Vagina (tissue), 2 donors: ENCODE data around the gene TMEM86A.

Experiments used
- POLR2A ChIP-seq, 2 donors: fragments of 450-650 bp; IDR thresholded peaks; one replicate each; pipeline ENCODE4 v1.6.1; 2017; ENCODE audit warnings: antibody characterized with exemption in 2 of 2, mild to moderate bottlenecking in 2 of 2, moderate library complexity in 2 of 2
- TF ChIP-seq, protein P1 (sequence below), 3 experiments: fragments of 450-650 bp in 2 of 3; fragments of 200-600 bp in 1 of 3; sonication (generic) in 1 of 3; IDR thresholded peaks; one replicate each; pipeline ENCODE4 v1.5.1; 2017 to 2019; ENCODE audit warnings: antibody characterized with exemption in 3 of 3, mild to moderate bottlenecking in 2 of 3, moderate library complexity in 2 of 3

DNA sequence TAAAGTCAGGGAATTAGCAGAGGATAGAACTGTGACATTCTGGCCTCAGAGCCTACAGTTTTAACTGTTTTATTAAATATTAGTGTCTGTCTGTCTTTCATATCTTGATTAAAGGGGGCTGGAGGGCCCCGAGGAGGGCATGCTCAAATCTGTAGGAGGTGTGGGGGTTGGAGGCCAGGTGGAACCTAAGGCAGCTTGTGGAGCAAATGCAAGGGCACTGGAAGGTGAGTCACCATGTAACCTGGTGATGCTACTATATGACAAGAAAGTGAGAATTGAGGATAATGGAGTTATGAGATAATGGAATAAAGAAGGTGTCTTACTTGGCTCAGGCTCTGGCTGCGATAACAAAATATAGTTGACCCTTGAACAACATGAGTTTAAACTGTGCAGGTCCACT, 27.3 kb upstream of the TMEM86A start:
- TF ChIP-seq, protein P1, sequence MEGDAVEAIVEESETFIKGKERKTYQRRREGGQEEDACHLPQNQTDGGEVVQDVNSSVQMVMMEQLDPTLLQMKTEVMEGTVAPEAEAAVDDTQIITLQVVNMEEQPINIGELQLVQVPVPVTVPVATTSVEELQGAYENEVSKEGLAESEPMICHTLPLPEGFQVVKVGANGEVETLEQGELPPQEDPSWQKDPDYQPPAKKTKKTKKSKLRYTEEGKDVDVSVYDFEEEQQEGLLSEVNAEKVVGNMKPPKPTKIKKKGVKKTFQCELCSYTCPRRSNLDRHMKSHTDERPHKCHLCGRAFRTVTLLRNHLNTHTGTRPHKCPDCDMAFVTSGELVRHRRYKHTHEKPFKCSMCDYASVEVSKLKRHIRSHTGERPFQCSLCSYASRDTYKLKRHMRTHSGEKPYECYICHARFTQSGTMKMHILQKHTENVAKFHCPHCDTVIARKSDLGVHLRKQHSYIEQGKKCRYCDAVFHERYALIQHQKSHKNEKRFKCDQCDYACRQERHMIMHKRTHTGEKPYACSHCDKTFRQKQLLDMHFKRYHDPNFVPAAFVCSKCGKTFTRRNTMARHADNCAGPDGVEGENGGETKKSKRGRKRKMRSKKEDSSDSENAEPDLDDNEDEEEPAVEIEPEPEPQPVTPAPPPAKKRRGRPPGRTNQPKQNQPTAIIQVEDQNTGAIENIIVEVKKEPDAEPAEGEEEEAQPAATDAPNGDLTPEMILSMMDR (IDR thresholded peaks at IDR 0.05): no peak
- no peak for TF ChIP-seq POLR2A (IDR thresholded peaks at IDR 0.05)
